HL-60 (cell line): ENCODE data around the gene MAB21L4.

ENCODE experiments used
- DNase-seq, 2 experiments: peaks; one replicate each; pipeline ENCODE4 v3.0.0-alpha.2; 2010 to 2020; ENCODE audit warnings: low read depth in 1 of 2, low spot score in 1 of 2
- H3K27ac ChIP-seq: fragments of 250-450 bp; sonication (Bioruptor Pico); replicated peaks from 2 replicates; pipeline ENCODE4 v1.5.1; 2020; ENCODE audit warnings: mild to moderate bottlenecking, moderate library complexity
- H3K27me3 ChIP-seq: fragments of 250-450 bp; sonication (Bioruptor Pico); 2 replicates; pipeline ENCODE4 v1.5.1; 2021; ENCODE audit warnings: mild to moderate bottlenecking, moderate library complexity; ENCODE audit not compliant: insufficient read depth, poor library complexity, severe bottlenecking
- H3K4me3 ChIP-seq: replicated peaks from 2 replicates; pipeline ENCODE4 v1.5.1; 2011; ENCODE audit warnings: mild to moderate bottlenecking, control low read depth, low read length; ENCODE audit not compliant: insufficient read depth
- CTCF ChIP-seq: IDR thresholded peaks from one replicate; pipeline ENCODE4 v1.5.1; 2011; ENCODE audit warnings: low read length, control low read depth, inconsistent platforms; ENCODE audit not compliant: insufficient read depth
- GABPA ChIP-seq: IDR thresholded peaks from 2 replicates; pipeline ENCODE4 v1.6.1; 2012; ENCODE audit warnings: low read depth
- POLR2AphosphoS5 ChIP-seq: IDR thresholded peaks from 2 replicates; pipeline ENCODE4 v1.6.1; 2012; ENCODE audit warnings: low read depth
- REST ChIP-seq: IDR thresholded peaks from 2 replicates; pipeline ENCODE4 v1.6.1; 2012; ENCODE audit warnings: low read depth; ENCODE audit not compliant: insufficient replicate concordance
- SPI1 ChIP-seq: IDR thresholded peaks from 2 replicates; pipeline ENCODE4 v1.6.1; 2012; ENCODE audit warnings: low read depth, mild to moderate bottlenecking, borderline replicate concordance

Gene MAB21L4

GRCh38 chr2:240896871-240897692, 1.1 kb upstream of the MAB21L4 start:
- H3K4me3 ChIP-seq, result no peak overlapping the region
- H3K27me3 ChIP-seq, result no peaks in the 10 kb centered on the region
- no peak for DNase-seq
- no peak overlapping the region for H3K27ac ChIP-seq
- TF ChIP-seq CTCF (no peak), SPI1 (no peak), POLR2AphosphoS5 (no peak), GABPA (no peak), REST (no peak)

DNA sequence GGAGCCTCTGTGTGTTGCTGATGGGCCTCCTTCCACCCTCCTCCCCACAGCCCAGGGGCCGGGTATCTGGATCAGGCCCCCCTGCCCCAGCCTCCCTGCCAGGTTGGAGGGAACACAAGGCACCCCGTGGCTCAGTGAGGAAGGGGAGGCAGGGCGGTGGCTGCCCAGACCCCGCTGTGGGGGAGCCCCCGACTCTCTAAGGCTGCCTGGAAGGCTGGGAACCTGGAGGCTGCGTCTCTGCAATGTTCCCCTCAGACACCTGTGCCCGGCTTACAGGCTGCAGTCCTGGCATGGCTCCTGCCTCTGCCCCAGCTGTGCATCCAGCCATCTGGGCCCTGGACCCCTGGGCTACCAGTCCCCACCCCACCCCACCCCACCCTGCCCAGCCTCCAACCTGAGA, 438 bp upstream of the MAB21L4 start:
- H3K4me3 ChIP-seq, result no peak overlapping the region
- TF ChIP-seq CTCF (no peak), SPI1 (no peak), POLR2AphosphoS5 (no peak), REST (no peak), GABPA (no peak)
- H3K27ac ChIP-seq, result no peak overlapping the region
- no peaks in the 10 kb centered on the region for H3K27me3 ChIP-seq
- no peak for DNase-seq

DNA sequence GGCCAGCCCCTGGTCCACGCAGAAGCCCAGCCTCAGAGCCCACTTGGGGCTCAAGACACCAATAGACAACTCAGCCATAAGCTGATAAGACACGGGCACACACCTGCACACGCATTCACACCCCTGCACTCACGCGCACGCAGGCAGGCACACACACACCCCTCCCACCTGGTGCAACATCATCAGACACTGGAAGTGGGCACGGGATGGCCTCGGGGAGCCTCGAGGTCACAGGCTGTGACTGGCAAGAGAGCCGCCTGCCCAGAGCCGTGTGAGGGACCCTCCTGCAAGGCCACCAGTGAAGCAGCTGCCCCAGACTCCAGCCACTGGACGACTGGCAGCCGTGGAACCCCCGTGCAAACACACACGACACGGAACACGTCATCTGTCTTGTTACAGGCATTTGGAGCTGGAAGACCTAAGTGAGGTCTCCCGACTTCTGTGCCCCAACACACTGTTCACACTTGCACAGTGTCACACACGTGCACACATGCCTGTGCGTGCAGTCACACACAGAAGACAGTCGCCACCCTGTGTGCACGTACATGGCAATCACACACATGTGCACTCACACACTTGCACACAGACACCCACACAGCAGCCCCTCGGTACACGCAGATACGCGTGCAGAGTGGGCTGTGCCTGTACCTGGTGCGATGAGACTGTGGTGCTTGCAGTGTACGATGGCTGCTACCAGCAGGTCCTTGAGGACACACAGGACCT, 959 bp downstream of the MAB21L4 start:
- no peak overlapping the region for H3K4me3 ChIP-seq
- DNase-seq, result no peak
- no peaks in the 10 kb centered on the region for H3K27me3 ChIP-seq
- no peak overlapping the region for H3K27ac ChIP-seq
- TF ChIP-seq SPI1 (no peak), CTCF (no peak), GABPA (no peak), POLR2AphosphoS5 (no peak), REST (no peak)
